HG03571 (cell line): ENCODE data around the gene SNCG.
"Not testable (repeated sequence)": the region's sequence is repeated elsewhere in the genome, so short reads cannot be mapped to it uniquely, and the experiment has no call there.

ENCODE experiments used
- ATAC-seq: cut with Tn5 transposase; IDR thresholded peaks from one replicate; pipeline ENCODE4 v1.9.1; 2021; ENCODE audit not compliant: unreplicated experiment

SNCG gene

GRCh38 chr10:86944471-86944870, 13.9 kb upstream of the SNCG start:
- no peak for ATAC-seq

- ATAC-seq: no peak
Measured at GRCh38 chr10:86944907-86945306, 13.5 kb upstream of the SNCG start.

- no peak for ATAC-seq
Measured at GRCh38 chr10:86945361-86946212, 12.8 kb upstream of the SNCG start.

- ATAC-seq: no peak
Measured at GRCh38 chr10:86946213-86947155, 11.9 kb upstream of the SNCG start.

GRCh38 chr10:86947806-86948205, 10.6 kb upstream of the SNCG start:
- ATAC-seq: not testable (repeated sequence)

GRCh38 chr10:86950349-86950748, 8.1 kb upstream of the SNCG start:
- ATAC-seq: no peak

- no peak for ATAC-seq
Measured at GRCh38 chr10:86951184-86951761, 7.1 kb upstream of the SNCG start.

GRCh38 chr10:86952106-86952505, 6.3 kb upstream of the SNCG start:
- no peak for ATAC-seq

GRCh38 chr10:86952697-86953096, 5.7 kb upstream of the SNCG start:
- not testable (repeated sequence) for ATAC-seq

- no peak for ATAC-seq
Measured at GRCh38 chr10:86953747-86954680, 4.4 kb upstream of the SNCG start.

GRCh38 chr10:86954681-86955500, 3.5 kb upstream of the SNCG start:
- no peak for ATAC-seq

- no peak for ATAC-seq
Measured at GRCh38 chr10:86955501-86956194, 2.8 kb upstream of the SNCG start.

- ATAC-seq: no peak
Measured at GRCh38 chr10:86956195-86956847, 2.1 kb upstream of the SNCG start.

- ATAC-seq: no peak
Measured at GRCh38 chr10:86956848-86957448, 1.5 kb upstream of the SNCG start.

- ATAC-seq: no peak
Measured at GRCh38 chr10:86957471-86958115, 806 bp upstream of the SNCG start, which contains the start of gene MMRN2. Gene MMRN2 (minus strand): TSS chr10:86957615. CDS start chr10:86957541, 74 bp downstream.

GRCh38 chr10:86958901-86959736, 720 bp downstream of the SNCG start:
- ATAC-seq: no peak

GRCh38 chr10:86959737-86960002, 1.3 kb downstream of the SNCG start:
- no peak for ATAC-seq
